T-helper 17 cell (primary cell): Measurements from ENCODE around the gene PSMD3. TPM values are rescaled to one million over a fixed set of nuclear protein-coding genes. Genes with fewer than 3 reads are reported as not detected.

ENCODE experiments used
- ATAC-seq: fragments of 150-1000 bp; cut with Tn5 transposase; 2 replicates; pipeline ENCODE4 v1.10.0; 2021; ENCODE audit warnings: mild to moderate bottlenecking, moderate library complexity
- DNase-seq, 3 donors: peaks; one replicate each; pipeline versions ENCODE4 v3.0.0 to v3.0.0-alpha.2; 2020 to 2021
- H3K9me3 ChIP-seq: one replicate; pipeline ENCODE4 v1.7.0; 2013; ENCODE audit warnings: low read length, mild to moderate bottlenecking; ENCODE audit not compliant: control insufficient read depth, poor library complexity, severe bottlenecking
- H3K27ac Mint-ChIP-seq: one replicate; pipeline ENCODE4 v1.8.0; 2022; ENCODE audit warnings: mild to moderate bottlenecking, moderate library complexity, mixed read lengths
- H3K27me3 Mint-ChIP-seq: one replicate; pipeline ENCODE4 v1.8.0; 2022; ENCODE audit warnings: mixed read lengths
- H3K36me3 Mint-ChIP-seq: one replicate; pipeline ENCODE4 v1.8.0; 2022; ENCODE audit warnings: low read depth, mixed read lengths
- H3K4me1 Mint-ChIP-seq: one replicate; pipeline ENCODE4 v1.8.0; 2022; ENCODE audit warnings: mild to moderate bottlenecking, mixed read lengths
- H3K4me3 Mint-ChIP-seq: one replicate; pipeline ENCODE4 v1.8.0; 2022; ENCODE audit warnings: mild to moderate bottlenecking, moderate library complexity, mixed read lengths
- total RNA-seq, 4 donors: library from RNA in 2 of 4; stranded (reverse) in 2 of 4; gene quantifications; one replicate each; pipeline ENCODE4 v1.2.3 and lab custom pipeline; 2022 to 2026

PSMD3 gene
- total RNA-seq, 2 donors from 2014 or later, result 51.8 to 63.9 TPM

- Mint-ChIP-seq H3K36me3 (peaks cover 2% of the 10 kb centered on the region), H3K4me1 (peaks cover 20% of the 10 kb centered on the region), H3K27me3 (peaks cover 45% of the 10 kb centered on the region), H3K4me3 (no peak overlapping the region), H3K27ac (no peak overlapping the region)
- no peak for ATAC-seq
- H3K9me3 ChIP-seq, result no peaks in the 10 kb centered on the region
- no peak for DNase-seq
Observed at GRCh38 chr17:39968761-39969160, 11.8 kb upstream of the PSMD3 start.

- Mint-ChIP-seq H3K36me3 (peaks cover 2% of the 10 kb centered on the region), H3K27me3 (peaks cover 49% of the 10 kb centered on the region), H3K4me3 (no peak overlapping the region), H3K27ac (no peak overlapping the region), H3K4me1 (peaks cover 17% of the 10 kb centered on the region)
- ATAC-seq (no peak), DNase-seq (no peak)
- no peaks in the 10 kb centered on the region for H3K9me3 ChIP-seq
Observed at GRCh38 chr17:39969375-39969774, 11.2 kb upstream of the PSMD3 start.

GRCh38 chr17:39970157-39970692 lies 10.4 kb upstream of the PSMD3 start:
- peaks cover 2% of the 10 kb centered on the region for H3K36me3 Mint-ChIP-seq
- H3K4me1 Mint-ChIP-seq, result peaks cover 13% of the 10 kb centered on the region
- ATAC-seq, result no peak
- DNase-seq, result no peak
- no peak overlapping the region for H3K4me3 Mint-ChIP-seq
- H3K27ac Mint-ChIP-seq, result no peak overlapping the region
- H3K27me3 Mint-ChIP-seq, result peaks cover 49% of the 10 kb centered on the region
- H3K9me3 ChIP-seq, result no peaks in the 10 kb centered on the region

- peak overlapping the region; percentile 24 for H3K27ac Mint-ChIP-seq
- H3K27me3 Mint-ChIP-seq, result peaks cover 49% of the 10 kb centered on the region
- H3K9me3 ChIP-seq, result no peaks in the 10 kb centered on the region
- ATAC-seq (no peak), DNase-seq (no peak)
- peaks cover 12% of the 10 kb centered on the region for H3K4me1 Mint-ChIP-seq
- peaks cover 2% of the 10 kb centered on the region for H3K36me3 Mint-ChIP-seq
- H3K4me3 Mint-ChIP-seq, result no peak overlapping the region
Observed at GRCh38 chr17:39971076-39971603, 9.5 kb upstream of the PSMD3 start.

GRCh38 chr17:39972271-39972670 lies 8.3 kb upstream of the PSMD3 start:
- Mint-ChIP-seq H3K4me3 (no peak overlapping the region), H3K36me3 (peaks cover 2% of the 10 kb centered on the region), H3K27ac (no peak overlapping the region), H3K4me1 (peaks cover 9% of the 10 kb centered on the region), H3K27me3 (peaks cover 44% of the 10 kb centered on the region)
- ATAC-seq (no peak), DNase-seq (no peak)
- no peaks in the 10 kb centered on the region for H3K9me3 ChIP-seq

GRCh38 chr17:39973496-39973895 lies 7.1 kb upstream of the PSMD3 start:
- Mint-ChIP-seq H3K27ac (peak overlapping the region; percentile 43), H3K27me3 (peaks cover 43% of the 10 kb centered on the region), H3K36me3 (peaks cover 2% of the 10 kb centered on the region), H3K4me3 (no peak overlapping the region), H3K4me1 (peaks cover 8% of the 10 kb centered on the region)
- ATAC-seq, result no peak
- no peaks in the 10 kb centered on the region for H3K9me3 ChIP-seq
- DNase-seq, result no peak

GRCh38 chr17:39974433-39974832 lies 6.2 kb upstream of the PSMD3 start:
- H3K27ac Mint-ChIP-seq, result peak overlapping the region; percentile 43
- H3K36me3 Mint-ChIP-seq, result peaks cover 2% of the 10 kb centered on the region
- peaks cover 34% of the 10 kb centered on the region for H3K27me3 Mint-ChIP-seq
- ATAC-seq (no peak), DNase-seq (no peak)
- H3K4me3 Mint-ChIP-seq, result no peak overlapping the region
- H3K4me1 Mint-ChIP-seq, result peaks cover 2% of the 10 kb centered on the region
- H3K9me3 ChIP-seq, result no peaks in the 10 kb centered on the region

GRCh38 chr17:39975801-39976200 lies 4.8 kb upstream of the PSMD3 start:
- Mint-ChIP-seq H3K27ac (no peak overlapping the region), H3K36me3 (no peaks in the 10 kb centered on the region), H3K4me3 (no peak overlapping the region), H3K4me1 (peaks cover 10% of the 10 kb centered on the region), H3K27me3 (peaks cover 20% of the 10 kb centered on the region)
- DNase-seq, result no peak
- H3K9me3 ChIP-seq, result no peaks in the 10 kb centered on the region
- ATAC-seq, result no peak

- Mint-ChIP-seq H3K36me3 (peaks cover 3% of the 10 kb centered on the region), H3K27ac (no peak overlapping the region), H3K27me3 (peaks cover under 1% of the 10 kb centered on the region), H3K4me3 (peak overlapping the region; percentile 66), H3K4me1 (peaks cover 17% of the 10 kb centered on the region)
- no peak for DNase-seq
- ATAC-seq, result no peak
- H3K9me3 ChIP-seq, result no peaks in the 10 kb centered on the region
Observed at GRCh38 chr17:39979016-39979670, 1.5 kb upstream of the PSMD3 start.

GRCh38 chr17:39979893-39980350 lies 685 bp upstream of the PSMD3 start:
- ATAC-seq, result peak; percentile 7
- no peak for DNase-seq

GRCh38 chr17:39981207-39981741 lies 667 bp downstream of the PSMD3 start:
- ATAC-seq (no peak), DNase-seq (no peak)
- Mint-ChIP-seq H3K36me3 (peaks cover 3% of the 10 kb centered on the region), H3K27ac (peak overlapping the region; percentile 98), H3K4me1 (peaks cover 19% of the 10 kb centered on the region), H3K4me3 (peak overlapping the region; percentile 97), H3K27me3 (no peaks in the 10 kb centered on the region)
- H3K9me3 ChIP-seq, result no peaks in the 10 kb centered on the region

More at GRCh38 chr17:39979893-39980350, 685 bp upstream of the PSMD3 start:
- H3K9me3 ChIP-seq, result no peaks in the 10 kb centered on the region
- H3K27me3 Mint-ChIP-seq, result no peaks in the 10 kb centered on the region
- peak overlapping the region; percentile 97 for H3K4me3 Mint-ChIP-seq
- H3K36me3 Mint-ChIP-seq, result peaks cover 3% of the 10 kb centered on the region
- peak overlapping the region; percentile 98 for H3K27ac Mint-ChIP-seq
- H3K4me1 Mint-ChIP-seq, result peaks cover 17% of the 10 kb centered on the region

GRCh38 chr17:39981766-39982375 lies 1.3 kb downstream of the PSMD3 start:
- ATAC-seq, result no peak
- Mint-ChIP-seq H3K27me3 (no peaks in the 10 kb centered on the region), H3K4me1 (peaks cover 19% of the 10 kb centered on the region), H3K36me3 (peaks cover 3% of the 10 kb centered on the region), H3K27ac (peak overlapping the region; percentile 98), H3K4me3 (peak overlapping the region; percentile 97)
- no peak for DNase-seq
- H3K9me3 ChIP-seq, result no peaks in the 10 kb centered on the region

- no peak overlapping the region for H3K27ac Mint-ChIP-seq
- no peak for ATAC-seq
Observed at GRCh38 chr17:39988206-39988810, 7.7 kb downstream of the PSMD3 start.

More at GRCh38 chr17:39988206-39988810, 7.7 kb downstream of the PSMD3 start:
- H3K9me3 ChIP-seq, result no peaks in the 10 kb centered on the region
- no peak overlapping the region for H3K4me3 Mint-ChIP-seq
- peaks cover 15% of the 10 kb centered on the region for H3K36me3 Mint-ChIP-seq
- peaks cover 16% of the 10 kb centered on the region for H3K4me1 Mint-ChIP-seq
- no peak for DNase-seq
- no peaks in the 10 kb centered on the region for H3K27me3 Mint-ChIP-seq
